ENCODE results near the gene RNF145.

The RNF145 gene

DNA sequence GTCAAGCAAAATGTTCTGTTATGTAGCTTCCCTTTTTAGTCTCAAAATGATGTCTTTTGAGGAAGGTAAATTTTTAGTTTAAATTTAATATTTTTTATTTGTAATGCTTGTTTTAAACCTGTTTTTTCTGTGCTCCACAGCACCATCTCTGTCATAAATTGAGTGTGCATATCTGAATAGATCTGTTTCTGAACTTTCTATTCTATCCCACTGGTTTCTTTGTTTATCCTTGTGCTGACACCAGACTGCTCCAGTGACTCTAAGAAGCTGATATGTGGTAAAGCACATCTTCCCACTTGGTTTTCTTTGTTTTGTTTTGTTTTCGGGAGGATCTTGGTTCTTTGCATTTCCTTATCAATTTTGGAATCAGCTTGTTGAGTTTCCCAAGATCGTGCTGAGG lies 7.1 kb upstream of the RNF145 start:
- no peak for DNase-seq

GRCh38 chr5:159215886-159216285 lies 6.5 kb upstream of the RNF145 start:
- no peak for DNase-seq

DNA sequence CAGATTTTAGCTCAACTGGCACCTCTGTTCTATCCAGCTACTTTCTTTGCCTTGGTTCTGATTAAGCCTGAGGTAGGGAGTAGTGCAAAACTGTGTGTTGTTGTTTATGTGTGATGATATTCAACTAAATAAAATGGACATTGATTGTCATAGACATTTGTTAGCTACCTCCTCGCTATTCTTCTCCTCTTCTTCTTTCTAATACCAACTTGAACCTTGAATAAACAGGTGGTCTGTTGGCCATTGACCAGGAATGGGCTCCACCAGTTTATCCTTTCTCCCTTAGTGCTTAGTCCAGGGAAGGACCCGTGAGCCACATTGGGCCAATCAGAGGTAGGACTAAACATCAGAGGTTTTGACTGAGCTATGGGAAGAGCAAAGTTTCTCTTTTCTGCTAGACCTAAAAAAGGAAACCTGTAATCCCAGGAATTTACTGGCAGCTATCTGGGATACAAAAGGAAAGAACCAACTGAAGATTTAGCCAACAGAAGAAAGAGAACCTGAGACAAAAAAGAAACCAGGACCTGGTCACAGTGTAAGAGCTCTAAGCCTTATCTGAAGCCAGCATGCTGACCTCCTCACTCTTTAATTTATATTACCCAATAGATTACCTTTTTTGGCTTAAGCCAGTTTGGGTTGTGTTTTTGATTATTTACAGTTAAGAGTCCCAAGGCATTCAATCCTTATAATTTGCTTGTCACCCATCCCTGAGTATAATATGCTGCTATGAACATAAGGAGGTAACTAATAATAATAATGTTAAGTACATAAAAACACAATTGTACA lies 5.3 kb upstream of the RNF145 start:
- DNase-seq = no peak

DNA sequence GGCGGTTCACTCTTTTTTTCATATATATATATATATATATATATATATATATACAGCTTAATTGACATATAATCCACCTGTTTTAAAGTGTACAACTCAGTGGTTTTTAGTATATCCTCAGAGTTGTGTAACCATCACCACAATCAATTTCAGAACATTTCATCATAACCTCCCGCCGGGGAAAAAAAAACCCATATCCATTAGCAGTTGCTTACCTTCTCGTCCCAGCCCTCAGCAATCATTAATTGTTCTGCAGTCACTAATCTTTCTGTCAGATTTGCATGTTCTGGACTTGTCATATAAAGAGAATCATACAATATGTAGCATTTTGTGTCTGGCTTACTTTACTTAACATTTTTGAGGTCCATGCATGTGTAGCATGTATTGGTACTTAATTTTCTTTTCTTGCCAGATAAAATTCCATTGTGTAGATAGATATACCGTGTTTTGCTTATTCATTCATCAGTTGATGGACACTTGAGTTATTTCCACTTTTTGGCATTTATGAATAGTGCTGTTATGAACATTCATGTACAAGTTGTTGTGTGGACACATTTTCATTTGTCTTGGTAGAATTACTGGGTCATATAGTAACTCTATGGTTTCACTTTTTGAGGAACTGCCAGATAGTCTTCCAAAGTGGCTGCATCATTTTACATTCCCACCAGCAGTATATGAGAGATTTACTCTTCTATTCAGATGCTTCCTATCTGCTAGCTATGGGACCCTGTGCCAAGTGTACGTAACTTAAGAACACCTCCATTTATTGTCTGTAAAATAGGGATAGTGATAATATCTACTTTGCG lies 3.5 kb upstream of the RNF145 start:
- DNase-seq = no peak

DNA sequence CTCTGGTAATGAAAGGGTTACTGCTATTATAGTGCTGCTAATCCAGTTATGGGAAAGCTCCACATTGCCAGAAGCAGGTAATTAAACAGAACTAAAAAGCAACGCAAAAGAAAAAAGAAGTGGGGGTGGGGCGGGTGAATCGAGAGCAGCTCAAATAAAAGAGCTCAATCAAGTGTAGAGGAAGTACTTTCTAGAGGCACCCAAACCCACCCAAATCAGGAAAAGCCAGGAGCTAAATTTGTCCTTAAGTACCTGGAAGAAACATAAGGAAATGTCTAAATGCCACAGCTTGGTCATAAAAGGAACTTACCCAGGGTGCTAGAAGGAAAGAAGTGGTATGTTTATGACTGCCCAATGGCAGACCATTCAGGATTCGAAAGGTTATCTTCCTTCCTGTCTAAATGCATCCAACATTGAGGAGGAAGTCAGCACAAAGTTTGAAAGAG lies 2.4 kb upstream of the RNF145 start:
- DNase-seq = no peak

GRCh38 chr5:159210846-159211245 lies 1.5 kb upstream of the RNF145 start:
- DNase-seq = no peak

- DNase-seq = no peak
These were observed 883 bp upstream of the RNF145 start for GRCh38 chr5:159210210-159210661.

DNA sequence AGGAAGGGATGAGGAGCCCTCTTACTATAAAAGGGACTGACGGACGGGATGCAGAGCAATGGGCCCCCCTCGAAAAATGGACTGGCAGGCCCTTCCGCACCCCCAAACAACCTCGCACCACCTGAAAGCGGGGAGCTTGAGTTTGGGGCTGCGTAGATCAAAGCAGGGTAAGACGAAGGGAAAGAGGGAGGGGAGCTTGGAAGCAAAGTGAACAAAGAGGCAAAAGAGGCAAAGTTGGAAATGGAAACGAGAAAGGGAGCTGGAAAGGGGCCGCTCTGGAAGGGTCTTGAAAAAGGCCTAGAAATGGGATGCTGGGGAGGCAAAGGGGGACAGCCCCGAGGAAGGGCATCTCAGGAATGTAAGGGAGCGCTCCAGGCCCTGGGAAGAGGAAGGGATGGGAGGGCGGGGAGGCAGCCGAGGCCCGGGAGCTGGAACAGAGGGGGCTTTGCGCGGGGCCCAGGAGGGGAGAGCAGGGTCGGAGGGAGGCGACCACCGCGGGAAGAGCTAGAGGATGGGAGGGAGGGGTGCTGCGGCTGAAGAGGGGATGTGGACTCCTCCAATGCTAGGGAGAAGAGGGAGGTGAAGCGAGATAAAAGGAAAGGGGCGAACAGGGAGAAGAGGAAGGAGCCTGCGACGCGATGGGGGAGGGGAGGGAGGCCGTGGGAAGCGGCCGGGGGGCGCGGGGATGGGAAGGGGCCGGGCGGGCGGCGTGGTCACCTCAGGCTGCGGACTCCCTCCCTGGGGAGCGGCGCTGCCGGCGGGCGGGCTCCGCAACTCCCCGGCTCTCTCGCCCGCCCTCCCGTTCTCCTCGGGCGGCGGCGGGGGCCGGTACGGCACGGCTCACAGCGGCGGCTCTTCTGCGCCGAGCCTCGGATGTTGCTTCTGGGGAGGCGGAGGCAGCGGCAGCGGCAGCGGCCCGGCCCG lies 577 bp downstream of the RNF145 start:
- peak; percentile 28 for DNase-seq

DNA sequence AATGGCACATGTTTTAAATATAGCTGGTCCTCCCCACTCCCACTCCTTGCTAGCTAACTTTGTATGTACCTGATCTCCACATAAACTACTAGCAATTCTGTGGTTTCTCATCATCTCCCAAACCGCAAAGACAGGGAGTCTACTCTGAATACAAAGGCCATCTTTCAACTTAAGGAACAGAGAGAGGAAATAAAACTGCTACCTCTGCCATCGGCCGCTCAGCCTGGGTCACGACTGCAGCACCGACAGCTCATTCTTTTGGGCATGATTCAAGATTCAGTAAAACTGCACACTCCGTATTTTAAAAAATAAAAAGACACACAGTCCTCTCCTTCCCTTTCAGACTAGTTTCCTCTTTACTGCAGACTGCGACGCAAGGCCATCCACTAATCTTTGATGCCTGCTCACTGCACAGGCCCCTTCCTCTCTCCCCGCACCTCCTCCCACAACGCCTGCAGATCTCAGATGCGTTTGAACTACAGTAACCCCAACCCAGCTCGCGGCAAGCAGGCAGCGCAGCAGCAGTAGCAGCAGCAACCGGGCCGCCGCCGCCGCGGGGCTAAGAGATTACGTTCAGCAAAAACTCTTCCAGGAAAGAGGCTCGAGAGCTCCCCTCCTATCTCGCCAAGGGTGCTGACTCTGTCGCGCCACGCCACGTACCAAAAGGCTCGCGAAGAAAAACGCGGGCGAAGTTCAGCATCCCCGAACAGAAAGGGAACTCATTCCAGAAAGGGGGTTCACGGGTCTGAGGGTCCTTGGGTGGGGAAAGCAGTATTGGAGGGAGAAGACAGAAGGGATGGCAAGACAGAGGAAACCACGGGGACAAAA lies 1.5 kb downstream of the RNF145 start:
- peak; percentile 75 for DNase-seq

DNA sequence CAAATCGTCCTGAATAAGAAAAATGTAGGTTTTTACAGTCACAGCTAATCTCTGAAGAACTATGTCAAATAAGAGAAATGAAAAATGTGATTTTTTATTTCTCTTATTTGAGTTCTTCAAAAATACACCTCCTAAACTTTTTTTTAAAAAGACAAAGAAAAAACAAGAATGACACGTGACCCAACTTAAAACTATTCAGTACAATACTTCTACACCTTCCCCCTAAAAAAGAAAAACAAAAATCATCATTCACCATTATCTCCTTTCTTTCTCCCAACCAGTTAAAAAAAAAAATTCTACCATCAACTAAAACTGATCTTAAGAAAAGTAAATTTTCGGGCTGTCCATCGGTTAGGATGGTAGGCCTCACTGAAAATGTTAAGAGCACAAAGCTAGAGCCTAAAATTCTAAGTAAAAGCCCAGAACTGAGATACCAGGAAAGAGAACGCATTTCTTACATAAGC lies 2.1 kb downstream of the RNF145 start:
- no peak for DNase-seq

GRCh38 chr5:159206818-159207217 lies 2.5 kb downstream of the RNF145 start:
- no peak for DNase-seq

GRCh38 chr5:159206368-159206767 lies 3.0 kb downstream of the RNF145 start:
- DNase-seq = no peak

GRCh38 chr5:159203351-159203750 lies 6.0 kb downstream of the RNF145 start:
- DNase-seq = no peak

GRCh38 chr5:159202151-159202550 lies 7.2 kb downstream of the RNF145 start:
- DNase-seq = no peak

DNA sequence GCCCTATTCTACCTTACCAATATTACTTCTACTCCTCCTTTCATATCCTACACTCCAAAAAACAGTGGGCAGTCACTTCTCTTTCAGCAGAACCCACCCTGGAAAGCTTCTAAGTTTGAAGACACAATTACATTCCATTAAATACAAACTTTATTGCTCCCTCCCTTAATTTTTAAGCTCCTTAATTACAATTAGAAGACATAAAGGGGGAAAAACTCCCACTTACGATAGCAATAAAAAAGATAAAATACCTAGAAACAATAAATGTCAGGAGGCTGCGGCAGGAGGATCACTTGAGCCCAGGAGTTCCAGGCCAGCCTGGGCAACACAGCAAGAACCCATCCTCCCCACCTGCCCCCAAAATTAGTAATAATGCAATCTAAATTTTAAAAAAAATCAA lies 9.6 kb downstream of the RNF145 start:
- DNase-seq = no peak

- no peak for DNase-seq
These were observed 10.1 kb downstream of the RNF145 start for GRCh38 chr5:159199225-159199624.

GRCh38 chr5:159198063-159199036 lies 11.0 kb downstream of the RNF145 start:
- no peak for DNase-seq

DNA sequence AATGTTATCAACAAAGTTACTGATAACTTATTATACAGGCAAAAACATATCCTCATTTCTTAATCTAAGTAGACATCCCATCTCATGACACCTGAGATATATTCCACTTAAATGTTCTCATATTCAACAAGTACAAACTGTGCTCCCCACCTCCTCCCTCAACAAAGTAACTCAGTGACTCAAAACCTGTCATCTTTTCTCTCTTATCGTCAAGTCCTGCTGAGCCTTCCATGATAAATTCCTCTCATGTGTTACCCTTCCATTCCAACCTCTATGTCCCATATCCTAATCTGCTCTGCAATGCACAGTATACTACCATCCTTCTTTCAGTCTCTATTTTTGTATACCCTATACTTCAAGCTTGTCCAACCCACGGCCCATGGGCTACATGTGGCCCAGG lies 13.6 kb downstream of the RNF145 start:
- no peak for DNase-seq

GRCh38 chr5:159190170-159190569 lies 19.2 kb downstream of the RNF145 start:
- DNase-seq = no peak

DNA sequence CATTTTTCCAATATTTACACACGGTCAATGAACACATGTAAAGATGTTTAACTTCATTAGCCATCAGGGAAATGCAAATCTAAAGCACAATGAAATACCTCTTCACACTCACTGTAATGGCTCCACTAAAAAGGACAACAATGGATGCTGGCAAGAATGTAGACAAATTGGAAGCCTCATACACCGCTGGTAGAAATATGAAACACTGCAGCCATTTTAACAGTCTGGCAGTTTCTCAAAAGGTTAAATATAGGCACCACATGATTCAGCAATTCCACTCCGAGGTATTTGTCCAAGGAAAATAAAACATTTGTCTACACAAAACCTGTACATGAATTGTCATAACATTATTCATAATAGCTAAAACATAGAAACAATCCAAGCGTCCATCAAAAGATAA lies 20.0 kb downstream of the RNF145 start:
- DNase-seq = no peak

DNA sequence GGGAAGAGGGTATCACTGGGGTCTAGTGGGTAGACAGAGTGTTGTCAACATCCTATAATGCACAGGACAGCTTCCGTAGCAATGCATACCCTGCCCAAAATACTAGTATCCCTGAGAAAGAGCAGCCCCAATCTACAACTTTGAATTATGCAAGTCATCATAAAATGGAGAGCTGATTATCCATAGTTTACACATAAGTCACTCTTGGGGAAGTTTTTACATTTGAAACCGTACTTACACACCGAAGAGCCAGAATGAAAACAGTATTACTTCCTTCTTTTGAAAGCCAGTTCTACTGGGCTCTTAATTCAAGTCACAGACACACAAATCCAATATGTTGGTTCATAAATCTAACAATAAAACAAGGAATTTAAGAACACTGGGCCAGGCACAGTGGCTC lies 21.6 kb downstream of the RNF145 start:
- DNase-seq = no peak

Data from activated CD8-positive, alpha-beta memory T cell treated with anti-CD3 and anti-CD28 coated beads, Interleukin-2, amount 50 U/mL, for 4 hours (primary cell).